K562 (cell line): ENCODE data around the gene CENPT. TPM values are rescaled to one million over a fixed set of nuclear protein-coding genes. Genes with fewer than 3 reads are reported as not detected.

Experiments
- CTCF ChIP-seq, 3 experiments: IDR thresholded peaks in 2 of 3; conservative IDR thresholded peaks in 1 of 3; 2 replicates each; pipeline ENCODE4 v1.5.1; 2011 to 2012; ENCODE audit warnings: low read length in 3 of 3, mild to moderate bottlenecking in 3 of 3, control low read depth in 2 of 3, improper control_type of control experiment in 1 of 3, inconsistent platforms in 1 of 3, low read depth in 1 of 3, mixed read lengths in 1 of 3, moderate library complexity in 1 of 3; ENCODE audit not compliant: insufficient read depth in 2 of 3
- DACH1 ChIP-seq: fragments of 450-650 bp; IDR thresholded peaks from 2 replicates; pipeline ENCODE4 v1.6.1; 2018; ENCODE audit not compliant: partially characterized antibody
- E2F3 ChIP-seq: fragments of 250-450 bp; sonication (Bioruptor Pico); IDR thresholded peaks from 2 replicates; pipeline ENCODE4 v1.4.0; 2020; ENCODE audit warnings: mild to moderate bottlenecking
- HDAC6 ChIP-seq: IDR thresholded peaks from 2 replicates; pipeline ENCODE4 v1.6.1; 2012; ENCODE audit warnings: low read depth, mild to moderate bottlenecking, control low read depth, inconsistent platforms, low read length, moderate library complexity
- IRF2 ChIP-seq: sonication (generic); formaldehyde crosslinking; IDR thresholded peaks from 2 replicates; pipeline ENCODE4 v1.8.1; 2022; ENCODE audit warnings: mild to moderate bottlenecking, missing genetic modification reagents
- MAZ ChIP-seq, 2 experiments: fragments of 450-650 bp in 1 of 2; sonication (generic) in 1 of 2; formaldehyde crosslinking; IDR thresholded peaks in 1 of 2; conservative IDR thresholded peaks in 1 of 2; 2 replicates each; pipeline versions ENCODE4 v1.4.0 to v1.5.0; 2020; ENCODE audit warnings: mild to moderate bottlenecking in 1 of 2, missing genetic modification reagents in 1 of 2
- MCM2 ChIP-seq: fragments of 450-650 bp; IDR thresholded peaks from 2 replicates; pipeline ENCODE4 v1.6.1; 2017; ENCODE audit warnings: low read depth, mild to moderate bottlenecking
- MYNN ChIP-seq, 2 experiments: sonication (generic); formaldehyde crosslinking in 1 of 2; IDR thresholded peaks; 2 replicates each; pipeline versions ENCODE4 v1.5.0 to v1.6.1; 2016 to 2020; ENCODE audit warnings: antibody characterized with exemption in 1 of 2, missing genetic modification reagents in 1 of 2
- NFIC ChIP-seq: fragments of 450-650 bp; IDR thresholded peaks from 2 replicates; pipeline ENCODE4 v1.6.1; 2017; ENCODE audit warnings: mild to moderate bottlenecking, inconsistent platforms
- NR2C2 ChIP-seq, 2 experiments: fragments of 200-800 bp in 1 of 2; sonication (Bioruptor generic) in 1 of 2; sonication (generic) in 1 of 2; formaldehyde crosslinking in 1 of 2; IDR thresholded peaks; 2 replicates each; pipeline versions ENCODE4 v1.6.1 to v1.8.0; 2016 to 2022; ENCODE audit warnings: mild to moderate bottlenecking in 1 of 2, missing compliant biosample characterization in 1 of 2, missing genetic modification characterization in 1 of 2, missing genetic modification reagents in 1 of 2
- PHB ChIP-seq: fragments of 250-450 bp; sonication (Bioruptor Pico); IDR thresholded peaks from 2 replicates; pipeline ENCODE4 v1.5.0; 2021
- RBM15 ChIP-seq: fragments of 200-400 bp; formaldehyde crosslinking; IDR thresholded peaks from 2 replicates; pipeline ENCODE4 v1.6.1; 2018; ENCODE audit warnings: mild to moderate bottlenecking, low read length, moderate library complexity; ENCODE audit not compliant: insufficient read depth
- SMAD1 ChIP-seq: fragments of 150-350 bp; IDR thresholded peaks from 2 replicates; pipeline ENCODE4 v1.6.1; 2014; ENCODE audit warnings: low read length, low read depth; ENCODE audit not compliant: partially characterized antibody
- SMAD3 ChIP-seq: fragments of 450-650 bp; formaldehyde crosslinking; conservative IDR thresholded peaks from 2 replicates; pipeline ENCODE4 v1.4.0; 2020; ENCODE audit warnings: mild to moderate bottlenecking
- SMAD4 ChIP-seq: fragments of 250-450 bp; sonication (Bioruptor Pico); conservative IDR thresholded peaks from 2 replicates; pipeline ENCODE4 v1.8.0; 2021; ENCODE audit warnings: inconsistent platforms, mild to moderate bottlenecking, moderate library complexity
- SMARCC2 ChIP-seq: fragments of 450-650 bp; IDR thresholded peaks from 2 replicates; pipeline ENCODE4 v1.6.1; 2017; ENCODE audit warnings: antibody characterized with exemption, moderate library complexity, mild to moderate bottlenecking, low read depth
- SPI1 ChIP-seq: IDR thresholded peaks from 2 replicates; pipeline ENCODE4 v1.6.1; 2011; ENCODE audit warnings: low read depth, low read length, control low read depth, borderline replicate concordance
- ZNF212 ChIP-seq: fragments of 450-650 bp; formaldehyde crosslinking; IDR thresholded peaks from 2 replicates; pipeline ENCODE4 v1.4.0; 2020; ENCODE audit warnings: mild to moderate bottlenecking
- ZNF282 ChIP-seq: sonication (generic); formaldehyde crosslinking; IDR thresholded peaks from 2 replicates; pipeline ENCODE4 v1.8.1; 2023; ENCODE audit warnings: missing genetic modification reagents
- ZNF347 ChIP-seq: fragments of 450-650 bp; formaldehyde crosslinking; IDR thresholded peaks from 2 replicates; pipeline ENCODE4 v1.4.0; 2020; ENCODE audit warnings: low read depth, mild to moderate bottlenecking, moderate library complexity
- ZNF584 ChIP-seq: fragments of 200-800 bp; sonication (Bioruptor generic); IDR thresholded peaks from 2 replicates; pipeline ENCODE4 v1.6.1; 2016; ENCODE audit warnings: low read depth, mild to moderate bottlenecking, missing genetic modification characterization, missing compliant biosample characterization
- ZNF717 ChIP-seq: fragments of 250-450 bp; sonication (Bioruptor Pico); IDR thresholded peaks from 2 replicates; pipeline ENCODE4 v1.5.0; 2021
- ZNF77 ChIP-seq: fragments of 250-450 bp; sonication (Bioruptor Pico); IDR thresholded peaks from 2 replicates; pipeline ENCODE4 v1.5.0; 2020
- polyA plus RNA-seq, 8 experiments: library from polyadenylated mRNA; depleted of rRNA in 4 of 8; stranded (reverse) in 5 of 8; unstranded in 3 of 8; fragments of >200 nt; fragmentation: Nextera tagmentation in 2 of 8; fragmentation: Illumina TruSeq in 1 of 8; extraction: Ambion mirVana in 2 of 8; extraction: Trizol in 1 of 8; gene quantifications; 2 replicates each; pipeline versions ENCODE4 v1.2.1 to v1.2.3, GENCODE V29; 2011 to 2014; ENCODE audit warnings: inconsistent platforms in 1 of 8, missing spikeins in 1 of 8
- total RNA-seq, 7 experiments: library from RNA; depleted of rRNA in 6 of 7; stranded (reverse); fragments of >200 nt in 6 of 7; fragmentation: Illumina TruSeq in 2 of 7; extraction: Trizol in 2 of 7; gene quantifications; 2 replicates each; pipeline versions ENCODE4 v1.2.1 to v1.2.3, GENCODE V29; 2011 to 2021; ENCODE audit warnings: low replicate concordance in 1 of 7
- TF ChIP-seq, protein P1 (sequence below): IDR thresholded peaks from 3 replicates; pipeline ENCODE4 v1.6.1; 2011; ENCODE audit warnings: borderline replicate concordance, mild to moderate bottlenecking; ENCODE audit not compliant: insufficient read length, insufficient read depth
- TF ChIP-seq, protein P2 (sequence below): fragments of 450-650 bp; IDR thresholded peaks from 2 replicates; pipeline ENCODE4 v1.6.1; 2016; ENCODE audit warnings: antibody characterized with exemption

Gene CENPT
- total and polyA plus RNA-seq, 9 of the 15 experiments (the other 6 are each of a cell fraction or from before 2014, with no cell fraction given), result 3.6 to 94.2 (median 44.1) TPM

GRCh38 chr16:67842509-67843342, 4.8 kb downstream of the CENPT start (continued):
- TF ChIP-seq, protein P1, sequence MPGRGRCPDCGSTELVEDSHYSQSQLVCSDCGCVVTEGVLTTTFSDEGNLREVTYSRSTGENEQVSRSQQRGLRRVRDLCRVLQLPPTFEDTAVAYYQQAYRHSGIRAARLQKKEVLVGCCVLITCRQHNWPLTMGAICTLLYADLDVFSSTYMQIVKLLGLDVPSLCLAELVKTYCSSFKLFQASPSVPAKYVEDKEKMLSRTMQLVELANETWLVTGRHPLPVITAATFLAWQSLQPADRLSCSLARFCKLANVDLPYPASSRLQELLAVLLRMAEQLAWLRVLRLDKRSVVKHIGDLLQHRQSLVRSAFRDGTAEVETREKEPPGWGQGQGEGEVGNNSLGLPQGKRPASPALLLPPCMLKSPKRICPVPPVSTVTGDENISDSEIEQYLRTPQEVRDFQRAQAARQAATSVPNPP, result no peak
- TF ChIP-seq PHB (CRISPR knock-in tag), result no peak
- TF ChIP-seq ZNF347 (CRISPR knock-in tag), result no peak
- no peak for TF ChIP-seq MCM2
- no peak for TF ChIP-seq IRF2 (CRISPR knock-in tag)
- TF ChIP-seq ZNF717 (CRISPR knock-in tag), result no peak
- TF ChIP-seq ZNF77 (CRISPR knock-in tag), result no peak
- no peak for TF ChIP-seq HDAC6
- no peak for TF ChIP-seq MYNN (IDR thresholded peaks at IDR 0.05)
- no peak for TF ChIP-seq MYNN (CRISPR knock-in tag; IDR thresholded peaks at IDR 0.05)
- no peak for TF ChIP-seq SMAD1
- TF ChIP-seq NFIC, result peak; percentile 56
- 0 out of 2 replicates have a peak, but pooled peaks have one; percentile 24 for TF ChIP-seq ZNF282
- no peak for TF ChIP-seq ZNF584
- no peak for TF ChIP-seq SMARCC2
- no peak for TF ChIP-seq SPI1
- 0 out of 2 replicates have a peak, but pooled peaks have one; percentile 9 for TF ChIP-seq SMAD4 (CRISPR knock-in tag)
- TF ChIP-seq NR2C2 (CRISPR knock-in tag; IDR thresholded peaks at IDR 0.05), result no peak
- TF ChIP-seq NR2C2 (tag; IDR thresholded peaks at IDR 0.05), result no peak
- no peak for TF ChIP-seq MAZ (CRISPR knock-in tag; conservative IDR thresholded peaks at IDR 0.05 in 1 of 2, IDR thresholded peaks at IDR 0.05 in 1 of 2)
- 0 out of 6 replicates have a peak, but pooled peaks of 2 of the 3 experiments have one; percentile 7 to 12 for TF ChIP-seq CTCF (IDR thresholded peaks at IDR 0.05 in 2 of 3, conservative IDR thresholded peaks at IDR 0.05 in 1 of 3; ENCODE audit: insufficient read depth in 2 of 3, low read depth in 1 of 3, low read length in 3 of 3)
- TF ChIP-seq E2F3 (CRISPR knock-in tag), result no peak
- TF ChIP-seq, protein P2, sequence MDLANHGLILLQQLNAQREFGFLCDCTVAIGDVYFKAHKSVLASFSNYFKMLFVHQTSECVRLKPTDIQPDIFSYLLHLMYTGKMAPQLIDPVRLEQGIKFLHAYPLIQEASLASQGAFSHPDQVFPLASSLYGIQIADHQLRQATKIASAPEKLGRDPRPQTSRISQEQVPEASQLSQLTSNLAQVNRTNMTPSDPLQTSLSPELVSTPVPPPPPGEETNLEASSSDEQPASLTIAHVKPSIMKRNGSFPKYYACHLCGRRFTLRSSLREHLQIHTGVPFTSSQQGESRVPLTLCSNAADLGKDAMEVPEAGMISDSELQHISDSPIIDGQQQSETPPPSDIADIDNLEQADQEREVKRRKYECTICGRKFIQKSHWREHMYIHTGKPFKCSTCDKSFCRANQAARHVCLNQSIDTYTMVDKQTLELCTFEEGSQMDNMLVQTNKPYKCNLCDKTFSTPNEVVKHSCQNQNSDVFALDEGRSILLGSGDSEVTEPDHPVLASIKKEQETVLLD, result no peak
- TF ChIP-seq DACH1, result no peak
- TF ChIP-seq RBM15, result no peak
- no peak for TF ChIP-seq SMAD3 (CRISPR knock-in tag)
- no peak for TF ChIP-seq ZNF212
